ENCODE data around the gene ZBTB1.
A peak's percentile ranks its signal among the peaks of the same experiment; 100 is the strongest.

ZBTB1 gene, protein sequence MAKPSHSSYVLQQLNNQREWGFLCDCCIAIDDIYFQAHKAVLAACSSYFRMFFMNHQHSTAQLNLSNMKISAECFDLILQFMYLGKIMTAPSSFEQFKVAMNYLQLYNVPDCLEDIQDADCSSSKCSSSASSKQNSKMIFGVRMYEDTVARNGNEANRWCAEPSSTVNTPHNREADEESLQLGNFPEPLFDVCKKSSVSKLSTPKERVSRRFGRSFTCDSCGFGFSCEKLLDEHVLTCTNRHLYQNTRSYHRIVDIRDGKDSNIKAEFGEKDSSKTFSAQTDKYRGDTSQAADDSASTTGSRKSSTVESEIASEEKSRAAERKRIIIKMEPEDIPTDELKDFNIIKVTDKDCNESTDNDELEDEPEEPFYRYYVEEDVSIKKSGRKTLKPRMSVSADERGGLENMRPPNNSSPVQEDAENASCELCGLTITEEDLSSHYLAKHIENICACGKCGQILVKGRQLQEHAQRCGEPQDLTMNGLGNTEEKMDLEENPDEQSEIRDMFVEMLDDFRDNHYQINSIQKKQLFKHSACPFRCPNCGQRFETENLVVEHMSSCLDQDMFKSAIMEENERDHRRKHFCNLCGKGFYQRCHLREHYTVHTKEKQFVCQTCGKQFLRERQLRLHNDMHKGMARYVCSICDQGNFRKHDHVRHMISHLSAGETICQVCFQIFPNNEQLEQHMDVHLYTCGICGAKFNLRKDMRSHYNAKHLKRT

DNA sequence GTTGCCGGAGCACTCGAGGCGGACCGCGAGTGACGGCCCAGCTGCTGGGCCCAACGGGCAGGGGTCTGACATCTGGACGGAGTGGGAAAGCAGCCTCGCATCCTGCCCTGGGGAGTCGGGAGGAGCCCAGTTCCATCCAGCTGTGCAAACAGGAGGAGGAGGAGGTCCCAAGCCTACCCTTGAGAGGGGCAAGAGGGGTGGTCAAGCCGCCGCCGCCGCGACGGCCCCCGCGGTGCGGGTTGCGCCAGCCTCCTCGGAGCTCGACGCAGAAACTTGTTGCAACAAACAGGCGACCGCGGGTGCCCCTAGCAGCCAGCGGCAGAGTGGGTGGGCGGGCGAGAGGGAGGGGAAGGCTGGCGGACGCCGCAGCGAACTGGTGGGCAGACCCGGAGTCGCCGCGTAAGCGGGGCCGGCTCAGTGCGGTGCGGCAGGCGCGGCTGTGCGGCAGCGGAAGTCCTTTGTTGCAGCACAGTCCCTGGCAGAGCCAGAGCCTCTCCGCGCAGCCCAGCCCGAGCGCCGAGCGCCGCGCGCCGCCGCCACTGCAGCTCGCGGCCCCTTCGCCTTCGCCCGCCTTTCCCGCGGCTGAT is at the start of gene ZBTB1:
Gene ZBTB1, plus strand, starts transcription at position 461 of the 587 bp plus-strand sequence. CDS start 16,735 bp downstream, outside the sequence.
- peak; percentile 80 for DNase-seq

DNA sequence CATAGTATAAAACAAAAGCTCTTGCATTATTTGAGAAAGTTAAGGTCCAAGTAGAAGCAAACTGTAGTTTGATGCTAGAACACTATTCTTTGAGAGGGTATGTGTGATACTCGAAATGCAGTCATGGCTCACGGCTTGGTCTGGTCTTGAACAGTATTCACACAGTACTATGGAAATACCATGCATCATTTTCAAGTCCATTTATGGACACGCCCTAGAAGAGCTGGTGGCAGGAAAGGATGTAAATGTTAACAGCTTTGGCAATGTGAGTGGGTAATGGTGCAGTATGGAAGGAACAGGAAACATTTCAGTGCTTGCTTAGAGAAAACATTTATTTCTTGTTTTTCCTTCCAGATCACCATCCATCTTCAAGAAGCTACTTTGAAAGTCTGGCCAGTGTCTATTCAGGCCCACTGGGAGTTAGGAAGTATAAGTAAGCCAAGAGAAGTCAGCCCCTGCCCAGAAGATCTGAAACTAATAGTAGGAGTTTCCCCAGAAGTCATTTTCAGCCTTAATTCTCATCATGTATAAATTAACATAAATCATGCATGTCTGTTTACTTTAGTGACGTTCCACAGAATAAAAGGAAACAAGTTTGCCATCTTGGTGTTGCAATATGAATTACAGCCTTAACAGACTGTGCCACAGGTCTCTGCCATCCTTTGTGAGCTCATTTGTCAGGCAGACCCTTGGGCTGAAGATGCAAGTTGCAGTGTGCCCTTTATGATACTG is 45.0 kb upstream of the ZBTB1 start:
- no peak for DNase-seq

DNA sequence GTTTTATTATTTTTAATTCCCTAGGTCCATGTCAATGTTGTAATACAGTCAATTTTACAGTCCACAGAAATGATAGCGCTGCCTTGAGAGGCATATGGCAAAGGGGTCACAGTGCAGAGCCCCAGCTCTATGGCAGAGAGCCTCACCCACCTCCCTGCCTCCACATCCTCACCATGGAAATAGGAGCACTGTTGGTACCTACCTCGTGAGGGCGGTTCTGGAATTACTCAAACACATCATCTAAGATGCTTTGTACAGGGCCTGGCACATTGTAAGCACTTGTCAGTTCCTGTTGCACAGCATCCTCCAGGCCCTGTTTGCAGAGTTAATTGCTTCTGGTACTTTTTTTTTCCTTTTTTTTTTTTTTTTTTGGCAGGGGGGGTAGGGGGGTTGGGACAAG is 43.3 kb upstream of the ZBTB1 start:
- DNase-seq: no peak

DNA sequence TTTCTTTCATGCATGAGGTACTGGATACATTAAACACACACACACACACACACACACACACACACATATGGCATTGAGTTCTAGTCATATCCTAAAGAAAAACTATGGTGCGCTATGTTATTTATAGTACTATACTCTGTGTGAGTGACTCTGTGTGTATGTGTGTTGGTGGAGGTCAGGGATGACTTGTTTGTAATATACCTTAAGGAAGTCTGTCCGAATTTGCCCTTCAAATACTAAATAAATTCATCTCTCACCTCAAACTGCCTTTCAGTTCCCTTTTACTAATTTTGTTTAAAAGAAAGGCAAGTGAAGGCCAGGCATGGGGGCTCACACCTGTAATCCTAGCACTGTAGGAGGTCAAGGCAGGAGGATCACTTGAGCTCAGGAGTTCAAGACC is 41.4 kb upstream of the ZBTB1 start:
- DNase-seq: no peak

DNA sequence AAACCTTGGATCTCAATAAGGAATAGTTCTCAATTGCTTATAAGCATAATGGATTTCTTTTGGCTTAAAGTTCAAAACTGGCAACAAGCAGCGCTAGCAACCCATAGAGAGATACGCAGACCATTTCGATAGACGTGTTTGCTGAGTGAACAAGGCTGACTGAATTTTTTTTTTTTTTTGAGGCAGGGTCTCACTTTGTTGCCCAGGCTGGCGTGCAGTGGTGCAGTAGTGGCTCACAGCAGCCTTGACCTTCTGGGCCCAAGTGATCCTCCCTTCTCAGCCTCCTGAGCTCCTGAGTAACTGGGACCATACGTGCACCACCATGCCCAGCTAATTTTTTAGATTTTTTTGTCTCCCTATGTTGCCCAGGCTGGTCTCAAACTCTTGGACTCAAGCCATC is 40.7 kb upstream of the ZBTB1 start:
- DNase-seq: no peak

DNA sequence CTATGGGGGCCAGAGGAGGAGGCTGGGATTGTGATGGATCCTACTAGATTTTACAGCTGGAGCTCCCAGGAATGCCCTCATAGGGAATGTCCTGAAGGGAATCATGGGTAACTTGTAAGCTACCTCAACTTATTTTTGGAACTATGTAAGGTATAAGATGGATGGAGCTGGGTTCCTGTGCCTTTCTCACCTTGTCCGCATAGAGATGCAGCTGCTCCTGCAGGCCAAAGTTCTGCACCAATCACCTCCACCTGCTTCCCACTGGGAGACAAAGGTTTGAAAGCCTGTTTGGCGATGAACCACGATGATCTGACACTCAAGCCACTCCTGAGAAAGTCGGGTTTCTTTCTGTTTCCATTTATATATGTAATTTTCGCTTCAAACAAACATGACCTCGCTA is 39.9 kb upstream of the ZBTB1 start:
- no peak for DNase-seq

DNA sequence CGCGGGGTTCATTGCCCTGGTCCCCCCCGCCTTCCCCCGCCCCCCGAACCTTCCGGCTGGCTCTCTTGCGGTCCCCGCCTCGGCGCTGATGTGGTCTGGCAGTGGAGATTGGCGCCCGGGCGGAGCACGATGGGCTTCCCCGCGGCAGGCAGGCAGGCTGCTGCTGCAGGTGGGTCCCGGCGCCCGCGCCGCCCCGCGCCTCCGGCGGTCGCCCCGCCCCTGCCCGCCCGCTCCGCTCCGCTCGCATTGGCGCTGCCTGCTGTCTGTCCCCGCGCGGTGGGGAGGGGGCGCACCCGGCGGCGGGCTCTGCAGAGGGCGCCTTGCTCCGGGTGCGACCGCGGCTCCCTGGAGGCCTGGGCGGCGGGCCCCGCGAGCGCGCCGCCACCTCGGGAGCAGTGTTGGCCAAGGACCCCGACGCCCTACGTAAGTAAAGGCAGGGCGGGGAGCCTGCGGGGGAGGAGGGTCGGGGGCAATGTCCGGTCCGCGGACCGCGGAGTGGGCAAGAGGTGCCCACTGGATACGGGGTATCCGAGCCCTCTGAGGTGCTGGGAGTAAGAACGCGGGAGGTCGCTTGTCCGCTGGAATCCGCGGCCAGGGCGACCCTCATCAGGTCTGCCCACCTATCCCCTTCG is 39.3 kb upstream of the ZBTB1 start, which contains the start of gene AKAP5:
Gene AKAP5, plus strand, starts transcription at position 309 of the 632 bp plus-strand sequence. CDS start 2,896 bp downstream, outside the sequence.
- peak; percentile 60 for DNase-seq

DNA sequence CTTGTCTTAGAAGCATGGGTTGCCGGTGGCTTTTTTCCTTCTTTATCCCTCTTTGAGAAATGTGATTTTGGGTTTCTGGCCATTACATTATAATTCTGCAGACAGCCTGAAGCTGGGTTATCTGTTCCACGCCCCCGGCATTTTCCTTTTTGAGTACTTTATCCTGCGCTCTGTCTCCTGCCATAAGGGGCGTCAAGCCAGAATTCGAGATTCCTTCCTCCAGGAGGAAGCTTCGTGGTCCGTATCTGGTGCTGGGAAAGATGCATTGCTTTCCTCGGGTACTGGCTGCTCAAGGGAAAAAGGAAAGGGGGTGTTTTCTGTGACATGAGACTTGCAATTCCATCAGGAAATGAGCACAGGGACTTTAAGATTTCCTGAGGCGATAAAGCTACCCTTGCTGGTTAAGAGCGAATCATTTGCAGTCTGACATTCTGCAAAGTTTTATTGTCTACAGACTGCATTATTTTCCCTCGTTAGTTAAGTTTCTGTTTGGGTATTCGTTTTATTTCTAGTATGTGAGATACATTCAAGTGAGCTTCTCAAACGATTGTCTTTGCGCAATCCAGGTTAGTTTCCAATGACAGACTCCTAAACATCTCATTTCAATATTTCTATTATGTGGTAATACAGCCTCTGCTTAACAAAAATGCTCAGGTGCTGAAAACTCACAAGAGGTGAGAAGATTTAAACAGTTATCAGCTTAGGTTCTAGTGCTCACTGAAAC is 38.6 kb upstream of the ZBTB1 start:
- no peak for DNase-seq

DNA sequence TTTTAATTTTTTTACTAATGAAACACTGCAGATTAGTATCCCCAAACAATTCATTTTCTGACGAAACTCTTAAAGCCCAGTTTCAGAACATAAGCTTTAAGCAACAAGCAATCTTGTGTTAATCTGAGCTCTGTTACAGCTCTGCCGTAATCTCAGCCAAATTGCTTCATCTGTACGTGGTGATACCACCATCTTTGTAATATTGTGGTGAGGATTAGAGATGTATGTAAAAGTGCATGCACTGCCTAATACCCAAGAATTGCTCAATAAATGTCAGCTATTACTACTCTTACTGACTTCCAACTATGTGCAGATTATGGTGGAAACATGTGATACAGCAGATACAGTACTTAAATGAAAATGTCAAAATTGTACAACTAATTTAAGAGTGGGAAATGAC is 37.5 kb upstream of the ZBTB1 start:
- DNase-seq: no peak

DNA sequence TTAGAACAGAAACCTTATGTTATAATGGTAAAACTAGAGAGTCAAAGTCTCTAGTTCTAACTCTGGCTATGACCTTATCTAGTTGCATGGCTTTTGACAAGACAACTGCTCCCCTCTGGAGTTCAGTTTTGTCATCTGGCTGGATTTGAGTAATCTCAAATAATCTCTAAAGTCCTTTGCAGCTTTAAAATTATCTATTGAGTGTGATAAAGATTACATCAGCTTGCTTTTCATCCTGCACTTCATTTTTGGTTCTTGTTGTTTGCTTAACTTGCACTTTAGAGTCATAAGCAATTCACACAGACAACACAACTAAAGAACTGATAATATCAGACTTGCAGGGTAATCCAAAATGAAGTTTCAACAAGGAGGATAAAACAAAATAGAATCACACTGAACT is 37.0 kb upstream of the ZBTB1 start:
- DNase-seq: no peak

DNA sequence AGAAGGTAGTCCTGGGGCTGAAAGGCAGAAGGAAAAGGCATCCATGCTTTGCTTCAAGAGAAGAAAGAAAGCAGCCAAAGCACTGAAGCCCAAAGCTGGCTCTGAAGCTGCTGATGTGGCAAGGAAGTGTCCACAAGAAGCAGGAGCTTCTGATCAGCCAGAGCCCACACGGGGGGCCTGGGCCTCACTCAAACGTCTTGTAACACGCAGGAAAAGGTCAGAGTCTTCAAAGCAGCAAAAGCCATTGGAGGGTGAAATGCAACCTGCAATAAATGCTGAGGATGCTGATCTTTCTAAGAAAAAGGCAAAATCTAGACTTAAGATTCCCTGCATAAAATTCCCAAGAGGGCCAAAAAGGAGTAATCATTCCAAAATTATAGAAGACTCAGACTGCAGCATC is 36.1 kb upstream of the ZBTB1 start:
- DNase-seq: no peak

DNA sequence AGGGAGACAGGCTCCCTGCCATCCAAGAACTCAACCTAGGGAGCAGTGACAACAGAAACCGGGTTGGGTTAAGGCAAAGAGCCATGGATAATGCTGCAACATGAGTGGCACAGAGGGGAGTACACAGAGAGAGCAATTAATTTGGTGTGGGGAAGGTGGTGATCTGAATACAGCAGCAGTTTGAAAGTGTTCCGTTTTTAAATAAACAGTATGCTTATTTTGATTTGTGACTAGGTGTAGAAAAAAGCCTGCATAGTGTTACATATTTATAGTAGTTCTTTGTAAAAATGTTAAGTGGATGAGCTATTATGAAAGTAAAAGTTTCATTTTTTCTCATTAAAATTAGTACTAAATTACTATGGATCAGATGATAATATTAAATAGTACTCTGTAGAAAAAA is 30.5 kb upstream of the ZBTB1 start:
- DNase-seq: no peak

DNA sequence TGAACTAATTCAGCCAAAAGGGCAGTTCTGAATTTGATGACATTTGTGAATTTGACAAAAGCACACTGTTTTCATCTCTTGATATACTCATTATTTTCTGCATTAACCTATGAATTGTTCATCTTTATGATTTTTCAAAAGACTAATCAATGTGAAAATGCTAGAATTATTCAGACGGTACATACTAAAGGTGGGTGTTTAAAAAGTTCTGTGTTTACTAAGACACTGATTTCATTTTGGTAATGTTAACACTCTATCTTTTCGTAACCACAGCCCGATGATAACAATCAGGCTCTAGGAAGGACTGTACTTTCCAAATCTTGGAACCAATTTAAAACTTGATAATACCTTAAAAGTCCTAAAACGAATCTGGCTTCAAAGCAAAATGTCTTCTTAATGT is 29.9 kb upstream of the ZBTB1 start:
- DNase-seq: no peak

DNA sequence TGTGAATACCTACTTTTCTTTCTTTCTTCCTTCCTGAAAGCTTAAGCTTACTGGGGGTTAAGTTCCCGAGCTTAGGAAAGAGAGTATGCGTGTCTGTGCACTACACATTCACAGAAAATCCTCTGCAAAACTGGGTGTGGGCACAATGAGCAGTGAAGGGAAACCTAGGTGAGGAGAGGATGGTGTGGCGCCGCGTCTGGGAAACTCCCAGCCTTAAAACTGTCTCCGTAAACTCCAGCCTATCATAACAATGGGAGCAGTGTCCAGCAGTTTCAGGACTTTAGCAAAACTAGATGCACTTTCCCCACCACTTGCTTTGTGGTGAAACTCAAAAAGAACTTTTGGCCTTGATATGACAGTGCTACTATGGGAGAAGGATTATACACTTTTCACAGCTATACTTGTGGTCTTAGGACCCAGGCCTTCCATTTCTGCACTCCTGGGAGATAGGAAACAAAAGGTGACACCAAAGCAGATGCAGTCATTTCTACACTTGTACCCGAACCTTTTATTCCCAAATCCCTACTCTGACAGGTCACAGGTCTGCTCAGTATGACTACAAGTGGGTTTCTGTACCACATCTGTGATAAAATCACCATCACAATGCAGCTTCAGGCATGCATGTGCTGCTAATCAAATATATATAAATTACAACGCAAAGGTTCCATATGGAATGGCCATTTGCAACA is 28.8 kb upstream of the ZBTB1 start:
- no peak for DNase-seq

DNA sequence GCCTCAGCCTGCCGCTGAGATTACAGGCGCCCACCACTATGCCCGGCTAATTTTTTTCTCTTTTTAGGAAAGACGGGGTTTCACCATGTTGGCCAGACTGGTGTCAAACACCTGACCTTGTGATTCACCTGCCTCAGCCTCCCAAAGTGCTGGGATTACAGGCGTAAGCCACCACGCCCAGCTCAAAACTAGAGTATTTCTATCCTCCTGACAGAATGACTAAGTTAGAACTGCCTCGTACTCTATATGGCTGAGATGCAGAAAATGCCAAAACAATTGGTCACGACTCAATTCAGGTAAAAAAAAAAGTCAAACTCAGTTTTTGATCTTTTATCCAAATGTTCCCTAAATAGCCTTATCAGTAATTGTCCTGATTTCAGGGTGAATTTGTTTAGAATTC is 28.1 kb upstream of the ZBTB1 start:
- DNase-seq: no peak

DNA sequence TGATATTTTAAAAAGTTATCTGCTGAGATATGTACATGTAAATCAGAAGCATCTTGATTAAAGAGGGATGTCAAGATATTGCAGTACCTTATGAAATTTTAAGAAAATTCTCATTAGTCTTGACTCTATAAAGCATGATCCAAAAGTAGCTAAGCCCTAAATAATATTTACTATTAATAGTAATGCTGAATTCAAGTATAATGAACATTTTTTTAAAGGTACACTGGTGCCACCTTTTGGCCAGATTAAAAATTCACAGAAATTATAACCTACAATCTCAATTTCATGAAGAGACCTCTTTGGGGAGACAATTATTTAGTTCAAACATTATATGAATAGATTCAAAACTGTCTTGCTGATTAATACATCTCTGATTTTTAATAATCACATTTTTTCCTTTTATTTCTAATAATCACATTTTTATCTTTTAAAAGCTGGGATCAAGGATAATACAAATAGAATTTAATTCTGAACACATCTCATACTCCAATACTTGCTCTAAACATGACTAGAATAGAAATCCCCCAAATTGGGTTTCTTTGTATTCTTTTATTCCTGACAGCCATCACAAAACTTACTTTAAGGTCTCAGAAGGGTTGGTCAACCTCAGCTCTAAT is 25.8 kb upstream of the ZBTB1 start:
- DNase-seq: no peak

DNA sequence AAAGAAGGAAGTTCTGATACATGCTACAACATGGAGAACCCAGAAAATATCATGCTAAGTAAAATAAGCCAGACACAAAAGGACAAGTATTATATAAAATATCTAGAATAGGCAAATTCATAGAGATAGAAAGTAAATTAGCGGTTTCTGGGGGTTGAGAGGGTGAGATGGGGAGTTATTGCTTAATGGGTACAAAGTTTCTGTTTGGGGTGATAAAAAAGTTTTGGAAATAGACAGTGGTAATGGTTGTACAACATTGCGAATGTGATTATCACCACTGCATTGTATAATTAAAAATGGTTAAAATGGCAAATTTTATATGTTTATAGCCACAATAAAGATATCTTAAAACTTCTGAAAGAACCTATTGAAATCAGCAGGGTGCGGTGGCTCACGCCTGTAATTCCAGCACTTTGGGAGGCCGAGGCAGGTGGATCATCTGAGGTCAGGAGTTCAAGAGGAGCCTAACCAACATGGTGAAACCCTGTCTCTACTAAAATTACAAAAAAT is 15.9 kb upstream of the ZBTB1 start:
- DNase-seq: no peak

DNA sequence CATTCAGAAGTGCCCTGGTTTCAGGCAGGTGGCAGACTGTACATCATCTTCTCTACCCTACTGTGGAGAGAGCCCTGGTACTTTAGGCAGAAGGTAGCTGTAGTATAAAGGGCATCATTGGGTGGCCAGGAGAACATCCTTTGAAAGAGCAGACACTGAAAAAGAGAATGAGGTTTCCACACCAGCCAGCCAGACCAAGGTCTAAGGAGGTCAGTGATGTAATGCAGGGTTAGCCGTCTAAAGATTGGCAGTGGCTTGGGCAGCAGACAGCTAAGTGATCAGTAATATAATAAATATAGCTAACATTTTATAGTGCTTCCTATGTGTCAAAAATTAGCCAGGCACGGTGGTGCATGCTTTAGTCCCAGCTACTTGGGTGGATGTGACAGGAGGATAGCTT is 12.9 kb upstream of the ZBTB1 start:
- DNase-seq: no peak

DNA sequence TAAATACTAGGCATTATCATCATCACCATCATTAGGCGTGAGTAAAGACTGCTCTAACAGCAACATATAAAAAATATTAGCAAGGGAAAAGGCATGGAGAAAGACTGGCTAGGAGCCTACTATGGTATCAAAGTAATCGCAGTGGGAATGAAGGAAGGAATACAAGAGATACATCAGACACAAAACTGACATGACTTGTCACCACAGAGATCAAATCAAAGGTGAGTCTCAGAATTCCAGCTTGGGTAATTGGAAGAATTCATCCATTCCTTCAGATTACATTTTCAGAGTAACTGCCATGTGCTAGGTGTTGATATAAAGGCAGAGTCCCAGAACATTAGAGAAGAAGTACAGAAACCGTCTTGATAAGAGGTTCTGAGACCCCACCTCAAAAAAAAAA is 11.1 kb upstream of the ZBTB1 start:
- no peak for DNase-seq

DNA sequence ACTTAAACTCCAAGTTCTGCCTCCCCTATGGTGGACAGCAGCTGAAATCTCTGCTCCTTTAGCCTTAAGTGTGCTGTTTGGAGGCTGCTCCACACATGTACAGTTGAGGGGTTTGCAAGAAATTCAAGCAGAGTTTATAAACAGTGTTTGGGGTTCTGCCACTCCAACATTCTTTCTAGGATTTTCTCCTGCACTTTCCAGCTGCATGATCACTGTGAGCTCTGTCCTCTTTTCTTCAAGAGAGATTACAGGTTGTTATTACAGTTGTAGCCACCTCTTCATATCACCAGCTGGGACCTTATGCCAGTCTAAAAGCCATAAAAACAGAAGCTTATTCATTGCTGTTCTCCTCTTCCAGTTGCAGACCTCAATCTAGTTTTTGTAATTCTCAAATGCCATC is 9.3 kb upstream of the ZBTB1 start:
- no peak for DNase-seq

DNA sequence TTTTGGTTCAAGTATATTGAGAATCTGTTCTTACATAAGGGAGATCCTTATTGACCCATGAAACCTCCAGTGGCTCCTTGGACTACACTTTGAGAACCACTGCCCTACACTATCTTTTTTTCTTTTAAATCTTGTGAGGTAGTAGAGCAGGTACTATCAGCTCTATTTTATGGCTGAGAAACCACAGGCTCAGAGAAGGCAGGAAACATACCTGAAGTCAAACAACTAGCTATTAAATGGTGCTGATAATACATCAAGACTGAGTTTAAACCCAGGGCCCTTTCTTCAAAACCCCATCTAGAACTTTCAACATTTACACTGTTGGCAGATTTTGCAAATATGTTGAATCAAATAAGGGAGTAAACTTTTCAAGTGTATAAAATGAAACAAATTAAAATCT is 7.8 kb upstream of the ZBTB1 start:
- no peak for DNase-seq

All from stimulated activated CD4-positive, alpha-beta T cell treated with anti-CD3 and anti-CD28 coated beads, Interleukin-12 subunit alpha, Interleukin-12 subunit beta, amount 100 ng/mL, for 4 hours (primary cell).